RWPE1 (cell line): ENCODE data around the gene BARX1.

Source experiments
- CTCF ChIA-PET: fragments of 350-600 bp; sonication (Branson Sonifier 250); formaldehyde crosslinking; extraction: SDS; loops from one replicate; lab custom pipeline; 2021; lab: Yijun Ruan, JAX
- POLR2A ChIA-PET: fragments of 400-600 bp; formaldehyde crosslinking; extraction: SDS; loops from one replicate; lab custom pipeline; 2020; ENCODE audit warnings: antibody characterized with exemption; ENCODE audit not compliant: low non-redundant PET; lab: Yijun Ruan, JAX
- DNase-seq: peaks from one replicate; pipeline ENCODE4 v3.0.0; 2012; ENCODE audit warnings: low spot score
- H3K27ac ChIP-seq: fragments of 450-650 bp; 2 replicates; pipeline ENCODE4 v1.5.1; 2017
- CTCF ChIP-seq: fragments of 450-650 bp; conservative IDR thresholded peaks from 2 replicates; pipeline ENCODE4 v1.5.1; 2017; ENCODE audit warnings: low read depth, mild to moderate bottlenecking

The BARX1 gene

GRCh38 chr9:93958819-93959682 is 3.9 kb upstream of the BARX1 start:
- ChIA-PET CTCF (interaction anchor here (0.7 to 0.8 kb wide), 2 partner anchors 274 to 277 kb away, joined by 3 read pairs; no protein-coding TSS in a partner anchor), POLR2A (no interaction called here)
- H3K27ac ChIP-seq: no peak overlapping the region
- DNase-seq: no peak
- TF ChIP-seq CTCF: no peak

- no peak overlapping the region for H3K27ac ChIP-seq
- ChIA-PET CTCF (interaction anchor here (0.5 to 2.0 kb wide), 4 partner anchors 29 to 277 kb away, joined by 3 to 6 read pairs (median 4); no protein-coding TSS in a partner anchor), POLR2A (no interaction called here)
- TF ChIP-seq CTCF: no peak
- no peak for DNase-seq
Observed at GRCh38 chr9:93958121-93958818, 3.1 kb upstream of the BARX1 start.

GRCh38 chr9:93955981-93956784 is 1.0 kb upstream of the BARX1 start:
- TF ChIP-seq CTCF: no peak
- no peak for DNase-seq
- ChIA-PET CTCF (interaction anchor here (0.6 to 2.0 kb wide), 2 partner anchors 11 to 275 kb away, joined by 3 to 6 read pairs; no protein-coding TSS in a partner anchor), POLR2A (no interaction called here)
- H3K27ac ChIP-seq: no peak overlapping the region

GRCh38 chr9:93954434-93955061 is 607 bp downstream of the BARX1 start:
- ChIA-PET CTCF (no interaction called here), POLR2A (no interaction called here)
- no peak for DNase-seq
- no peak for TF ChIP-seq CTCF
- H3K27ac ChIP-seq: no peak overlapping the region

GRCh38 chr9:93953496-93954433 is 1.4 kb downstream of the BARX1 start:
- no peak for TF ChIP-seq CTCF
- no peak overlapping the region for H3K27ac ChIP-seq
- POLR2A ChIA-PET: no interaction called here
- no peak for DNase-seq
- CTCF ChIA-PET: interaction anchor here (0.7 to 1.3 kb wide), 2 partner anchors 12 to 218 kb away, joined by 3 to 8 read pairs; no protein-coding TSS in a partner anchor
